Measurements from ENCODE around the gene SCAMP4. TPM values are rescaled to one million over a fixed set of nuclear protein-coding genes. Genes with fewer than 3 reads are reported as not detected.

Gene SCAMP4
- total RNA-seq, 4 donors from 2014 or later, result 26.6 to 76.5 (median 59.3) TPM

GRCh38 chr19:1970003-1970805, 65.0 kb downstream of the SCAMP4 start:
- Histone ChIP-seq H3K4me1 (peaks cover 0 to 13% (median 9%) of the 10 kb centered on the region in 4 donors), H3K27ac (replicated peaks in 1 of 4) (no peak overlapping the region), H3K27me3 (no peaks in the 10 kb centered on the region), H3K4me3 (no peak overlapping the region), H3K36me3 (peaks cover 10 to 44% (median 28%) of the 10 kb centered on the region in 4 donors), H3K9me3 (no peaks in the 10 kb centered on the region)
- DNase-seq (ENCODE audit: extremely low spot score), result no peak
- 91% methylated on average over 11 of the region's 38 CpGs for WGBS
- TF ChIP-seq EP300 (IDR thresholded peaks at IDR 0.05) (no peak), CTCF (IDR thresholded peaks at IDR 0.05) (no peak), POLR2AphosphoS5 (IDR thresholded peaks at IDR 0.05) (no peak), POLR2A (IDR thresholded peaks at IDR 0.05; ENCODE audit: low read depth) (no peak)
- intact Hi-C loops (cut with DNase I), result no loop called here

GRCh38 chr19:1970806-1971502, 65.8 kb downstream of the SCAMP4 start:
- no peak overlapping the region for H3K27ac ChIP-seq (replicated peaks in 1 of 4)
- peaks cover 15 to 48% (median 34%) of the 10 kb centered on the region in 4 donors for H3K36me3 ChIP-seq
- 90% methylated on average over 19 of the region's 27 CpGs for WGBS
- H3K9me3 ChIP-seq, result no peaks in the 10 kb centered on the region
- TF ChIP-seq CTCF (IDR thresholded peaks at IDR 0.05), result no peak
- TF ChIP-seq EP300 (IDR thresholded peaks at IDR 0.05), result no peak
- no peak for TF ChIP-seq POLR2AphosphoS5 (IDR thresholded peaks at IDR 0.05)
- TF ChIP-seq POLR2A (IDR thresholded peaks at IDR 0.05; ENCODE audit: low read depth), result no peak
- intact Hi-C loops (cut with DNase I), result no loop called here
- peaks cover 0 to 17% (median 12%) of the 10 kb centered on the region in 4 donors for H3K4me1 ChIP-seq
- no peak overlapping the region for H3K4me3 ChIP-seq
- H3K27me3 ChIP-seq, result no peaks in the 10 kb centered on the region
- DNase-seq (ENCODE audit: extremely low spot score), result no peak

GRCh38 chr19:1974381-1975161, 69.4 kb downstream of the SCAMP4 start:
- H3K4me1 ChIP-seq, result peaks cover 0 to 12% (median 9%) of the 10 kb centered on the region in 4 donors
- 86% methylated on average over 25 of the region's 28 CpGs for WGBS
- DNase-seq (ENCODE audit: extremely low spot score), result no peak
- no peak overlapping the region for H3K27ac ChIP-seq (replicated peaks in 1 of 4)
- H3K36me3 ChIP-seq, result peaks cover 29 to 65% (median 55%) of the 10 kb centered on the region in 4 donors
- TF ChIP-seq POLR2A (IDR thresholded peaks at IDR 0.05; ENCODE audit: low read depth), result no peak
- H3K9me3 ChIP-seq, result no peaks in the 10 kb centered on the region
- no peaks in the 10 kb centered on the region for H3K27me3 ChIP-seq
- intact Hi-C loops (cut with DNase I), result no loop called here
- no peak overlapping the region for H3K4me3 ChIP-seq

GRCh38 chr19:1975162-1975480, 69.9 kb downstream of the SCAMP4 start:
- WGBS, result 83% methylated on average over 18 of the region's 20 CpGs
- no peak overlapping the region for H3K27ac ChIP-seq (replicated peaks in 1 of 4)
- no peak for DNase-seq (ENCODE audit: extremely low spot score)
- intact Hi-C loops (cut with DNase I), result no loop called here
- H3K9me3 ChIP-seq, result no peaks in the 10 kb centered on the region
- TF ChIP-seq CTCF (IDR thresholded peaks at IDR 0.05) (no peak), EP300 (IDR thresholded peaks at IDR 0.05) (no peak), POLR2AphosphoS5 (IDR thresholded peaks at IDR 0.05) (peak in 1 of 2 donors; percentile 11)
- no peak overlapping the region for H3K4me3 ChIP-seq
- no peaks in the 10 kb centered on the region for H3K27me3 ChIP-seq
- H3K4me1 ChIP-seq, result peaks cover 0 to 12% (median 9%) of the 10 kb centered on the region in 4 donors
- H3K36me3 ChIP-seq, result peaks cover 26 to 65% (median 55%) of the 10 kb centered on the region in 4 donors

Other genes with a start within 250 kb of the SCAMP4 start
- not detected for gene ONECUT3, start 151.9 kb upstream of the SCAMP4 start, total RNA-seq
- under 1 TPM; 0.19 to 0.92 (median 0.66) TPM for gene ATP8B3, start 93.1 kb upstream of the SCAMP4 start, total RNA-seq
- 10 to 100 TPM; 16.2 to 36.0 (median 26.1) TPM for gene REXO1, start 56.9 kb upstream of the SCAMP4 start, total RNA-seq
- gene KLF16, start 41.8 kb upstream of the SCAMP4 start, total RNA-seq, result 10 to 100 TPM in 1 of 4 donors, 1 to 10 TPM in 3; 2.5 to 10.8 (median 8.5) TPM
- 100 to 1,000 TPM in 2 of 4 donors, 10 to 100 TPM in 2; 89.7 to 125 (median 102) TPM for gene ABHD17A, start 19.9 kb upstream of the SCAMP4 start, total RNA-seq
- 1 to 10 TPM; 3.8 to 5.6 (median 4.4) TPM for gene ADAT3, start within 50 bp of the SCAMP4 start, total RNA-seq
- gene CSNK1G2, start 35.8 kb downstream of the SCAMP4 start, total RNA-seq, result 10 to 100 TPM; 34.1 to 52.6 (median 48.5) TPM
- 100 to 1,000 TPM in 1 of 4 donors, 10 to 100 TPM in 3; 52.8 to 137 (median 77.1) TPM for gene BTBD2, start 110.3 kb downstream of the SCAMP4 start, total RNA-seq
- 100 to 1,000 TPM; 113 to 267 (median 193) TPM for gene MKNK2, start 145.8 kb downstream of the SCAMP4 start, total RNA-seq
- 10 to 100 TPM; 43.6 to 85.2 (median 56.3) TPM for gene MOB3A, start 190.9 kb downstream of the SCAMP4 start, total RNA-seq
- 1 to 10 TPM; 1.9 to 6.0 (median 3.9) TPM for gene IZUMO4, start 191.5 kb downstream of the SCAMP4 start, total RNA-seq
- gene AP3D1, start 246.2 kb downstream of the SCAMP4 start, total RNA-seq, result 100 to 1,000 TPM in 2 of 4 donors, 10 to 100 TPM in 2; 76.0 to 156 (median 93.7) TPM

Data from esophagus muscularis mucosa (tissue), 4 donors.